NB4 (cell line): ENCODE results near the gene MARS1.

ENCODE experiments used
- DNase-seq: peaks from one replicate; pipeline ENCODE4 v3.0.0; 2010; ENCODE audit warnings: low read depth
- H3K4me3 ChIP-seq: one replicate; pipeline ENCODE4 v1.5.1; 2011; ENCODE audit warnings: mild to moderate bottlenecking, low read depth, low read length, moderate library complexity
- MYC ChIP-seq: IDR thresholded peaks from 2 replicates; pipeline ENCODE4 v1.6.1; 2011; ENCODE audit warnings: low read depth, low read length
- POLR2A ChIP-seq: IDR thresholded peaks from 2 replicates; pipeline ENCODE4 v1.6.1; 2011; ENCODE audit warnings: mild to moderate bottlenecking; ENCODE audit not compliant: insufficient read length; ENCODE audit errors: extremely low read depth
- TF ChIP-seq, protein P1 (sequence below): IDR thresholded peaks from 2 replicates; pipeline ENCODE4 v1.6.1; 2011; ENCODE audit warnings: low read depth, low read length
- TF ChIP-seq, protein P2 (sequence below): IDR thresholded peaks from one replicate; pipeline ENCODE4 v1.5.1; 2012; ENCODE audit warnings: low read depth, low read length

Gene MARS1

DNA sequence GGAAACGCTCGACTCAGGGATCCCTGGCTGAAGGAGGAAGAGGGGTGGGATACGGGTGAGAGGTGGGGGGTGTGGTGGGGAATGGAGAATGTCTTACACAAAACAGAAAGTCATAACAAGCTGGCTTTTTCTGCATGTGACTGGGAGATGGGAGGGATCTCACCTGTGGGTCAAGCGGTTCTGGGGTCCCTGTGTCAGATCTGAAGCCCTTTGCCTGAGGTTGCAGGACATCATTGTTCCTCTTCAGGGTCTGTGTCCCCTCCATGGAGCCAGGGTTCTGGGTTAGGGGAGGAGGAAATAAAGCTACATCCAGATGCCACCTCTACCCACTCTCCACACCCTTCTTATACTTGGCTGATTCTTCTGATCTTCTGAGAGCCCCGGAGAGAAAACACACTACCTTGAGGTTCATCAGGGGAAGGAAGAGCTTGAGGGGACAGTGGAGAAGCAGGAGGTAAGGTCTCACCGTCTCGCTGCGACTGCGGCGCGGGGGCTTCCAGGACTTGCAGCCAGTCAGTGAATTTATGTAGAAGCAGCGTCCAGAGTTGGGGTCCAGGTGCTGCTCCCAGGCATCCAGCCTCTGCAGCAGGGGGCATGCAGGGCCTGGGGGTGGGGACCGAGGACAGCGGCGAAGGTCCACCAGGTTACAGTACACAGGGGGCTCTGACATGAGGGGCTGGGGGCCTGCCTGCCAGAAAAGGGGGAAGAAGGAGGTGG is 10.7 kb upstream of the MARS1 start:
- DNase-seq: no peak
- TF ChIP-seq, protein P1, sequence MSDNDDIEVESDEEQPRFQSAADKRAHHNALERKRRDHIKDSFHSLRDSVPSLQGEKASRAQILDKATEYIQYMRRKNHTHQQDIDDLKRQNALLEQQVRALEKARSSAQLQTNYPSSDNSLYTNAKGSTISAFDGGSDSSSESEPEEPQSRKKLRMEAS: no peak
- TF ChIP-seq POLR2A: no peak
- TF ChIP-seq, protein P2, sequence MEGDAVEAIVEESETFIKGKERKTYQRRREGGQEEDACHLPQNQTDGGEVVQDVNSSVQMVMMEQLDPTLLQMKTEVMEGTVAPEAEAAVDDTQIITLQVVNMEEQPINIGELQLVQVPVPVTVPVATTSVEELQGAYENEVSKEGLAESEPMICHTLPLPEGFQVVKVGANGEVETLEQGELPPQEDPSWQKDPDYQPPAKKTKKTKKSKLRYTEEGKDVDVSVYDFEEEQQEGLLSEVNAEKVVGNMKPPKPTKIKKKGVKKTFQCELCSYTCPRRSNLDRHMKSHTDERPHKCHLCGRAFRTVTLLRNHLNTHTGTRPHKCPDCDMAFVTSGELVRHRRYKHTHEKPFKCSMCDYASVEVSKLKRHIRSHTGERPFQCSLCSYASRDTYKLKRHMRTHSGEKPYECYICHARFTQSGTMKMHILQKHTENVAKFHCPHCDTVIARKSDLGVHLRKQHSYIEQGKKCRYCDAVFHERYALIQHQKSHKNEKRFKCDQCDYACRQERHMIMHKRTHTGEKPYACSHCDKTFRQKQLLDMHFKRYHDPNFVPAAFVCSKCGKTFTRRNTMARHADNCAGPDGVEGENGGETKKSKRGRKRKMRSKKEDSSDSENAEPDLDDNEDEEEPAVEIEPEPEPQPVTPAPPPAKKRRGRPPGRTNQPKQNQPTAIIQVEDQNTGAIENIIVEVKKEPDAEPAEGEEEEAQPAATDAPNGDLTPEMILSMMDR: no peak
- TF ChIP-seq MYC: no peak

GRCh38 chr12:57477710-57478681 is 9.9 kb upstream of the MARS1 start:
- peak; percentile 82 for DNase-seq
- TF ChIP-seq, protein P1: peak; percentile 6; the same call in 1 of the 2 replicates
- TF ChIP-seq MYC (no peak; the same call in 1 of the 2 replicates), POLR2A (no peak)
- peak overlapping the region; percentile 51 for H3K4me3 ChIP-seq

More for the DNA sequence above, 10.7 kb upstream of the MARS1 start:
- peak overlapping the region; percentile 51 for H3K4me3 ChIP-seq

DNA sequence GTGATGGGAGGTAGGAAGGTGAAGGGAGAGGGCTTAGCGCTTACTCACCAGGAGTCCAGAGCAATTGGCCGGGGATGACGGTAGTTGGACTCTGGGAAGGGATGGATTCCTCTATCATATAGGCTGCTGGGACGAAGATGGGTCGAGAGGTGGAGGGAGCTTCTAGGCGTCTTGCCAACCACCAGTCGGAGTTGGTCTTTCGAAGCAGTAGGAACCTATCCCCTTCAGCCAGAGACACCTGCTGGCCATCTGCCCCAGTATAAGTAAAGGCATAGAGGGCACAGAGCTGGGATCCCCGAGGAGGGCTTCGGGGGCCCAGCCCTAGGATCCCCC is 8.9 kb upstream of the MARS1 start:
- no peak overlapping the region for H3K4me3 ChIP-seq
- no peak for TF ChIP-seq MYC
- no peak for TF ChIP-seq POLR2A
- DNase-seq: no peak

- peak; percentile 74 for DNase-seq
- H3K4me3 ChIP-seq: no peak within 1 kb of the TSS
- TF ChIP-seq POLR2A (no peak), MYC (peak; percentile 65; the same call in 1 of the 2 replicates)
- TF ChIP-seq, protein P2: no peak
- TF ChIP-seq, protein P1: peak; percentile 25; the same call in 1 of the 2 replicates
These were observed 8.3 kb upstream of the MARS1 start, which contains the start of gene ARHGAP9 for GRCh38 chr12:57479376-57480115. ARHGAP9 (minus strand) TSS chr12:57479866; CDS start chr12:57479406, 460 bp downstream.

- no peak for TF ChIP-seq POLR2A
- TF ChIP-seq, protein P1: no peak
- TF ChIP-seq, protein P2: no peak
- TF ChIP-seq MYC: no peak
- H3K4me3 ChIP-seq: no peak overlapping the region
- DNase-seq: peak; percentile 30
These were observed 6.2 kb upstream of the MARS1 start for GRCh38 chr12:57481671-57482070.

DNA sequence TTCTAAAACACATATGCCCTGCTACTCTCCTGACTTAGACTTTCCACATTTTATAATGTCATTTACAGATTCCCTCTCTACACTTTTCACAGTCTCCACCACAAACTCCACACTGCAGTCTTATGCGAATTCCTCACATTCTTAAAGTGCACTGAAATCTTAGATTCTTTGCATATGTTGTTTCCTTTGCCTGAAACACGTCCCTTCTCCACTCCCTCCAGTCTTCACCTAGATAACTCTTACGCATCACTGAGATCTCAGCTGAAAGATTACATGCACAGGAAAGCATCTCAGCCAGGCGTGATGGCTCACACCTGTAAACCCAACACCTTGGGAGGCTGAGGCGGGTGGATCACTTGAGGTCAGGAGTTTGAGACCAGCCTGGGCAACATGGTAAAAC is 4.4 kb upstream of the MARS1 start:
- DNase-seq: no peak
- H3K4me3 ChIP-seq: no peak overlapping the region
- TF ChIP-seq, protein P1: no peak
- TF ChIP-seq MYC (no peak), POLR2A (no peak)
- TF ChIP-seq, protein P2: no peak
